GM19372 (cell line): ENCODE measurements around the gene ADAMTS16.
"Not testable (repeated sequence)": the region's sequence is repeated elsewhere in the genome, so short reads cannot be mapped to it uniquely, and the experiment has no call there.

ENCODE experiments used
- ATAC-seq: cut with Tn5 transposase; IDR thresholded peaks from one replicate; pipeline ENCODE4 v1.9.1; 2021; ENCODE audit warnings: mild to moderate bottlenecking, low read depth, moderate library complexity; ENCODE audit not compliant: unreplicated experiment

Gene ADAMTS16, protein sequence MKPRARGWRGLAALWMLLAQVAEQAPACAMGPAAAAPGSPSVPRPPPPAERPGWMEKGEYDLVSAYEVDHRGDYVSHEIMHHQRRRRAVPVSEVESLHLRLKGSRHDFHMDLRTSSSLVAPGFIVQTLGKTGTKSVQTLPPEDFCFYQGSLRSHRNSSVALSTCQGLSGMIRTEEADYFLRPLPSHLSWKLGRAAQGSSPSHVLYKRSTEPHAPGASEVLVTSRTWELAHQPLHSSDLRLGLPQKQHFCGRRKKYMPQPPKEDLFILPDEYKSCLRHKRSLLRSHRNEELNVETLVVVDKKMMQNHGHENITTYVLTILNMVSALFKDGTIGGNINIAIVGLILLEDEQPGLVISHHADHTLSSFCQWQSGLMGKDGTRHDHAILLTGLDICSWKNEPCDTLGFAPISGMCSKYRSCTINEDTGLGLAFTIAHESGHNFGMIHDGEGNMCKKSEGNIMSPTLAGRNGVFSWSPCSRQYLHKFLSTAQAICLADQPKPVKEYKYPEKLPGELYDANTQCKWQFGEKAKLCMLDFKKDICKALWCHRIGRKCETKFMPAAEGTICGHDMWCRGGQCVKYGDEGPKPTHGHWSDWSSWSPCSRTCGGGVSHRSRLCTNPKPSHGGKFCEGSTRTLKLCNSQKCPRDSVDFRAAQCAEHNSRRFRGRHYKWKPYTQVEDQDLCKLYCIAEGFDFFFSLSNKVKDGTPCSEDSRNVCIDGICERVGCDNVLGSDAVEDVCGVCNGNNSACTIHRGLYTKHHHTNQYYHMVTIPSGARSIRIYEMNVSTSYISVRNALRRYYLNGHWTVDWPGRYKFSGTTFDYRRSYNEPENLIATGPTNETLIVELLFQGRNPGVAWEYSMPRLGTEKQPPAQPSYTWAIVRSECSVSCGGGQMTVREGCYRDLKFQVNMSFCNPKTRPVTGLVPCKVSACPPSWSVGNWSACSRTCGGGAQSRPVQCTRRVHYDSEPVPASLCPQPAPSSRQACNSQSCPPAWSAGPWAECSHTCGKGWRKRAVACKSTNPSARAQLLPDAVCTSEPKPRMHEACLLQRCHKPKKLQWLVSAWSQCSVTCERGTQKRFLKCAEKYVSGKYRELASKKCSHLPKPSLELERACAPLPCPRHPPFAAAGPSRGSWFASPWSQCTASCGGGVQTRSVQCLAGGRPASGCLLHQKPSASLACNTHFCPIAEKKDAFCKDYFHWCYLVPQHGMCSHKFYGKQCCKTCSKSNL

DNA sequence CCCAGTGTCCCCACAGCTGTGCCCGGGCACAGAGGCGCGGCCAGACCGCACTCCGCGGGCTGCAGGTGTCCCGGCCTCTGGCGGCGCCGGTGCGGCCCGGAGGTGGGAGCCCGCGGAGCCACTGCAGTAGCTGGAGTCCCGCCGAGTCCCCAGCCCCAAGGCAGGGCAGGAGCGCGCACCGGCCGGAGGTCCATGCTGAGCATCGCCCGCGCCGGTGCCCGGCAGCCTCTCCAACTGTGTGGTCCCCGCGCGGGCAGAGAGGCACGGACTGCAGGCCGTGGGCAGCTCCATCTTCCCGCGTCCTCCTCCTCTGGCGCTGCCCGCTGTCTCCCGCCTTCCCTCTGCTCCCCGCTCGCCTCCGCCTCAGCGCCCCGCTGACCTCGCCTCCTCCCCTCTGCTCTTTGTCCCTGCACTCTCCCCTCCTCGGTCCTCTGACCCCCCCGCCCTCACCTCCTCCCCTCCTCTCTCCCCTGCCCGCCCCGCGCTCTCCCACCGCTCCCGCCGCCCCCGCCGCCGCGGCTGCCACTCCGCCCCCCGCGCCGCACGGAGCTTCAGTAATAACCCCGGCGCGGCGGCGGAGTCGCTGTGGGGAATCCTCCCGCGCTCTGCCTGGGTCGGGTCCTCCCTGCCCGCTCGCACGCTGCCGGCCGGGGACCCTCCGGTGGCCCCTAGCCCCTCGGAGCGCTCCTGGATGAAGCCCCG lies at the start of gene ADAMTS16:
Gene ADAMTS16 (plus strand): TSS at position 554 of the 702 bp plus-strand sequence. CDS start 138 bp downstream, at position 692.
- no peak for ATAC-seq

DNA sequence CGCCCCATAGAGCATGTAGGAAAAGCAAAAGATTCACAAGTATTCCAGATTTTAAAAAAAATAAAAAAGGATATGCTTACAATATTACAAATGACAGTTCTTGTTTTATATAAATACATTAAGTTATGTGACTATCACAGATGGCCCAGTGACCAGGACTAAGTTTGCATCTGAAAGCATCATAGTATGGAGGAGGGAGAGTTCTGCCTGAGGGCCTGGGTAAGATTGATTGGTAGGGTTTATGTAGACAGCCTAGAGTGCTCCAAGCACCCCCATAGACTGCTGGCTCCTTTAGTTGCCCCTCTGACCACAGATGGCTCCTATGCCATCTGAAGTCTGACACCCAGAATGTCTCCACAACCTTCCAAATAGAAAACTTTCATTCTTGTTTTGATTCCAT lies 48.0 kb upstream of the ADAMTS16 start:
- no peak for ATAC-seq

DNA sequence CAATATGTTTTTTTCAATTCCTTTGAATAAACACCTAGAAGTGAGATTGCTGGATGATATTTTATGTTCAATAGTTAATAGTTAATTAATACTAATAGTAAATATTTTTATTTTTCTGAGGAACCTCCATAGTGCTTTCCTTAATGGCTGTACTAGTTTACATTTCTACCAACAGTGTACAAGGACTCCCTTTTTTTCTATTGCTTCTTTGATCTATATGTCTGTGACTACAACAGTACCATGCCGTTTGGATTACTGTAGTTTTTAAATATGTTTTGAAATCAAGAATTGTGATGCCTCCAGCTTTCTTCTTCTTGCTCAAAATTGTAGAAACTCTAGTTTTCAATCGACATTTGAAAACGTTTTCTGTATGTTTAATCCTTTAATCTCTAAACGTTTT lies 39.5 kb upstream of the ADAMTS16 start:
- no peak for ATAC-seq

DNA sequence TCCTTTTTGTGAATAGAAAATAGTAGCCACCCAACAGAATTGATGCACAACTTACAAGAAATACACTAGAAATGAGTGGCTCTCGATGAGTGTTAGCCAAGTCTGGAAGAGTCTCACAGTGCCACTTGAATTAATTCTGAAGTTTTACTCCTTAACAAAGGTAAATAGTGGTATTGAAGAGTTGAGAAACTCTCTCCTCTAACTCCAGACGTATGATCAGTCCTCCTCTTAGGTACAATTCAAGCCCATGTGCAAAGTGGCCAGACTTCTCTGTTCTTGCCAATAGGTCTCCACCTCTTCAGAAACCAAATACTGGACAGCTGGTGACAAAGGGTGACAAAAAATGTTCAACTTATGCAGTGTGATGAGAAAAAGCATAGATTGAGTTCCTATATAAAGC lies 38.5 kb upstream of the ADAMTS16 start:
- ATAC-seq, result no peak

DNA sequence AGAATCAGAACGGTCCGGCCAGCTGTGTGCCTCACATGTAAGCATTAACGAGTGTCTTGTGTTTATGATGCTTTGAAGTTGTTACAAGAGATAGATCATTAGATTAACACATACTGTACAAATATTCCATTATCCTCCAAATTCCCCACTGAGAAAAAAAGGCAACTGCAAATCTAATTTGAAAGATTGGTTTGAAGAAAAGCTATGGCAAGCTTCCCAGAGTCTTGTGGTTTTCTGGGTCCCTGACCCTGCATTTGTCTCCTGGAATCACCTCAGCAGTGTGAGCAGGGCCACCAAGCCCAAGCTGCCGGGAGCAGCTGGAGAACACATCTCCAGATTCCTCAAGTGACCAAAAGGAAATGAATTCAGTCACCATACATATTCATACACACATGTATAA lies 36.9 kb upstream of the ADAMTS16 start:
- no peak for ATAC-seq

DNA sequence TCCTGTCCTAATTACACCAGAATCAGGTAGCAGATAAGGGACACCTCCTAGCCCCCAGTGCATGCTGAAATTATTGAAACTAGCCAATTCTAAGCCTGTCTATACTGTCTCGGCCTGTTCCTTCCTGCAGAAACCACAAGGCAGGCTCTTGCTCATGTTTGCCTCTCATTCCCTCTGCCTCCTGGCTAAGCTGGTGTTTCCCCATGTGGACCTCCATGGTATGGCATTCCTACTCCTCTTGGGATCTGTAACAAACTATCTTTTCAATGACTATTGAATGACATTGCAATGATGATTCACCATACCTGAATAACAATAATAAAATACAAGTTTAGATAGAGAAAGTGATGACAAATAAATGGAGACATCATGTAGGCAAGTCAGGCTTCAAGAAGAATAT lies 35.6 kb upstream of the ADAMTS16 start:
- no peak for ATAC-seq

DNA sequence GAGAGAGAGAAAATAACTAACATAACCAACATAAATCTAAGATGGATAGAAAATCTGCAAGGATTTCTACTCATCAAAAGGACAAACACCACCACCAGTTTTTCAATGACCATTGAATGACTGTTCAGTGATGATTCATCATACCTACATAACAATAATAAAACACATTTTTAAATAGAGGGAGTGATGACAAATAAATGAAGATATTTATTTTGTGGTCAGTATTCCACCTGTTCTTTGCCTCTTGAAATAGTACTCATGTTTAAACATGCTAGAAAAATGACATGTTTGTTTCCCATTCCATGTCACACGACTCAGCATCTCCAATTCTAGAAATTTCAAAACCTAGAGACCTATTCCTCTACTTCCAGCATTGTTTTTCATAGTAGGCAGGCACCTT lies 34.6 kb upstream of the ADAMTS16 start:
- no peak for ATAC-seq

DNA sequence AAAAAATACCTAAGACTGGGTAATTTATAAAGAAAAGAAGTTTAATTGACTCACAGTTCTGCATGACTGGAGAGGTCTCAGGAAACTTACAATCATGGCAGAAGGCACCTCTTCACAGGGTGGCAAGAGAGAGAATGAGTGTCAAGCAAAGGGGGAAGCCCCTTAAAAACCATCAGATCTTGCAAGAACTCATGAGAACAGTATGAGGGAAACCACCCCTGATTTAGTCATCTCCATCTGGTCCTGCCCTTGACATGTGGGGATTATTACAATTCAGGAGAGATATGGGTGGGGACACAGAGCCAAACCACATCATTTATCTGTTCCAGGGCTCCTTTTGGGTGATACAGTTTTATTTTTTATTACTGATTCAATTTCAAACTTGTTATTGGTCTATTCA lies 23.2 kb upstream of the ADAMTS16 start:
- ATAC-seq, result no peak

DNA sequence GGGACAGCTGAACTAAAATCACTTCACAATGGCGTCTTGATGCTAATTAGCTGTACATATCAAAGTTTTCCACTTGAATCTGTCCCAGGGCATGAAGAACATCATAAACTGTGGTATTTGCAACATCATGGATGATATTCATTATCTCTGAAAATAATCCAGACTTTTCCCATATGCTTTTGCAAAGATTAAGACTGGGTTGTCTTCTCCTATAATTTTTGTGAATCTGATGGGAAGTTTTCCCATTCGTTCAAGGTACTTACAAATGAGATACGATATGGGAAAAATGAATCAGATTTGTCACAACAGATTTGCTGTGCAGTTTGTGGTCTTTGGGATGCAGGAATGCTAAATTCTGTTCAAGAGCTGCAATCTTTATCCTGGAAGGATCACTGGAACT lies 17.4 kb upstream of the ADAMTS16 start:
- ATAC-seq, result no peak

DNA sequence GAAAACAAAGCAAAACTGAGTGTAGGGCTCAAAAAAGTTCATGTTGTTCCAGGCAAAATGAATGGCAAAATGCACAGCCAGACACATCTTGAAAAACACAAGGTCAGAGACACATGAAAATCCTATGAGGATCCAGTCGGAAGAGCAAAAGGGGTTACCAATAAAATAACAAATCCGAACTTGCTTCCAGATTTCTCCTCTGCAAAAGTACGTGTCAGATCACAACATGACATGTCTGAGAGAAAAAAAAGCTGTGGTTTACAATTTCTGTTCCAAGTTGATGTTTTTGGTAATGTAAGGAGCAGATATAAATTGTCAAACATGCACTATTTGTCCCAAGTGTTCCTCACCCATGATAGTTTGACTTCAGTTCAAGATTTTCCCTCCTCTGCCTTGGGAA lies 15.9 kb upstream of the ADAMTS16 start:
- ATAC-seq, result no peak

DNA sequence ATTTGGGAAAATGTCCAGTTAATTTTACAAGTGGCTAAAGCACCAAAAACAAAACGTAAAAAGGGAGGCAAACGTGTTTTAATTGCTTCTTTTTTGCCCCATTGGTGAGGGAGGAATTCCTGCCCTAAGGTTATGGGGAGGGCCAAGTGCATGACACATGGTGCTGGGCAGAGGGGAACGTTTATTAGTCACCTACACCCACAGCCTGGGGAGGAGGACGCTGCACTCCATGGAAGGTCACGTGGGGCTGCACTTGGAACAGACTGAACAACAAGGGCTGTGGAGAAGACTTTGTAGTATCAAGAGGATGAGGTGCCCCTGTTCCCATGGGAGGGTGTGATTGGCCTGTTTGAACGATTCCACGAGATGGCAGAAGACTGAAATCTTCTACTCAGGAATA lies 13.7 kb upstream of the ADAMTS16 start:
- ATAC-seq, result no peak

DNA sequence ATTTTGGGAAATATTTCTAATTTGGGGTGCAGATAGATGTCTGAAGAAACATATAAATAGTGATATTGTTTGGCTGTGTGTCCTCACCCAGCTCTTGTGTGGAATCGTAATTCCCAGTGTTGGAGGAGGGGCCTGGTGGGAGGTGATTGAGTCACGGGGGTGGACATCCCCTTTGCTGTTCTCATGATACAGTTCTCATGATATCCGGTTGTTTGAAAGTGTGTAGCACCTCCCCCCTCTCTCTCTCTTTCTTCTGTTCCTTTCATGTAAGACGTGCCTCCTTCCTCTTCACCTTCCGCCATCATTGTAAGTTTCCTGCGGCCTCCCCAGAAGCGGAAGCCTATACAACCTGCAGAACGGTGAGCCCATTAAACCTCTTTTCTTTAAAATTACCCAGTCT lies 11.4 kb upstream of the ADAMTS16 start:
- ATAC-seq, result no peak

DNA sequence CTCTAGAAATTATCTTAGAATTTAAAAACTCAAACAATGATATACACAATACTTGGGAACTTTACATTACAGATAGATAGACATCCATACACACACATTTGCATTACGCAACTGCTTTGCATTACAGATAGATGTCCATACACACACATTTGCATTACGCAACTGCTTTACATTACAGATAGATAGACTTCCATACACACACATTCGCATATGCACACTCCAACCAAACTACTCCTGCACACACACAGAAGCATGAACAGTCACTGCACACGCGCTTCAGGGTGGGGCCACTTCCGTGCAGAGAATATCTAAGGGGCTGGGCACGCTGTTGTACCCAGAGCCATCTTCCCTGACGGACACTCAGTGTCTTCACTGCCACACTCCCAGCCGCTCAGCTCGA lies 7.9 kb upstream of the ADAMTS16 start:
- ATAC-seq, result no peak

DNA sequence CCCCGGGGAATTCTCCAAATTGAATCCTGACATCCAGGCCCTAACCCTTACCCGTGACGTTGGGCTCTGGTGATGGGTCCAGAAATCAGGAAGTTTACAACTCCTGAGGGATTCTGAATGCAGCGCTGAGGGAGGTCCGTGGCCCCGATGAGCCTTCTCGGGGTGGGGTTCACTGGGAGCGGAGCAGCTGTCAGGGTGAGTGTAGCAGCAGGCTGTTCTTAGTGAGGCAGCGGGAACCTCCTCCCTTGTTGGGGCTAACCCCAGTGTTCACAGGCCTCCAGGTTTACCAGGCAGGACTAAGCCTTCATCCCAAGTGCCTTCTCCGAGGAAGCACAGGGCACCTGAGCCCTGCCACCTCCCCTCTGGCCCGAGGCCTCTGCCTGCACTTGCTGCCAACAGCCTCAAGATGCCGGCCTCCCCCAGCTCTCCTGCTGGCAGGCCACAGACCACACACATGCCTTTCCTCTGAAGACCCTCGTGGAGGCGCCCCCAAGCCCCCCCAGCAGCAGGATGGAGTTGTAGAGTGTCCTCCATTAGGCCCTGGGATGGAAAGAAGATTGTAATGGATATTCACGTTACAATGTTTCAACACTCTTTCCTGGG lies 7.3 kb upstream of the ADAMTS16 start:
- ATAC-seq, result no peak

DNA sequence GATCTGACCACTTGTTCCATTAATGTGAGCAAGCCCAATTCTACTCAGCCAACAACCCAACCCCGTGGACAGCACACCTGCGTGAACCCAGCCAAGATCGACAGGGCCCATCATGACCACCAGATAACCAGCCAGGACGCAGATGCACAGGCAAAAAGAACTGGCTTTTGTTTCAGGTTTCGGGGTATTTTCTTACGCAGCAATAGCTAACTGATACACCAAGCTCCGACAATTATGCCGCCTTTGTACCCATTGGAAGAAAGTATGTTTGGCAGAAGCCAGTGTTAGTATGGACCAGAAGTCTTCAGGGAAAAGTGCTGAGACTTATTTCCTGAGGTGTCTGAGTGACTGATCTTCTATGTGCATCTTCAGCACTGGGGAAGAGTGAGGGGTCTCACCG lies 6.0 kb upstream of the ADAMTS16 start:
- ATAC-seq, result no peak

DNA sequence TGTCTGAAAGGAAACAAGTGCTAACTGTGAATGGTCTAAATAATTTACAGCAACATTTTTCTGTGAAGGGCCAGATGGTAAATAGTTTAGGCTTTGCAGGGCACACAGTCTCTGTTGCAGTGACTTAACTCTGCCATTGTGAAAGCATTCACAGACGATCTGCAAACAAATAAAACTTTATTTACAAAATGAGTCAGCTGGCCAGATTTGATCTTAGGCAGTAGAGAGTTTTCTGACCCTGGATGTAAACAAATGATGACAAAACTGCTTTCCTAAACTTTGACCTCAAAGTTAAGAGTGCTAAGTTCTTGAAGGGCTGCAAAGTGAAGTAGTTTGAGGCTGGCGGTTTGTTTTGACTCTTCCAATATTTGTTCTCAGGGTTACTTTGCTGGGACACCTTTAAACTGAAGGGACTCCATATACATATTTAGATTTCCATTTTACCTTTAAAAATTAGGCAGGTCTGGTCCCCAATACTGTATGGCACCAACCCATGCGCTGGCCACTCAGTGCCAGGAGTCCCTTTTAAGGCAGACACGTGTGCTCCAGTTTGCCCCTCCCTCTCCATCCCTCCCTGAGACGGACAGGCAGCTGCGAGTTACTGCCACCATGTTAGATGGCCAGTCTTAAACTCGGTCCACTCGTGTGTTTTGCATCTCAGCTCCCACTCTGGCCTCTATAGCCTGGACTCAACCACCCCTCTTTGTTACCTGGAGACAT lies 4.0 kb upstream of the ADAMTS16 start:
- ATAC-seq, result no peak

DNA sequence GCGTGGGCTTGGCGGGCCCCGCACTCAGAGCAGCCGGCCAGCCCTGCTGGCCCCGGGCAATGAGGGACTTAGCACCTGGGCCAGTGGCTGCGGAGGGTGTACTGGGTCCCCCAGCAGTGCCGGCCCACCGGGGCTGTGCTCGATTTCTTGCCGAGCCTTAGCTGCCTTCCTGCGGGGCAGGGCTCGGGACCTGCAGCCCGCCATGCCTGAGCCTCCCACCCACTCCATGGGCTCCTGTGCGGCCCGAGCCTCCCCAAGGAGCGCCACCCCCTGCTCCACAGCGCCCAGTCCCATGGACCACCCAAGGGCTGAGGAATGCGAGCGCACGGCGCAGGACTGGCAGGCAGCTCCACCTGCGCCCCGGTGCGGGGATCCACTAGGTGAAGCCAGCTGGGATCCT lies 2.3 kb upstream of the ADAMTS16 start:
- not testable (repeated sequence) for ATAC-seq

DNA sequence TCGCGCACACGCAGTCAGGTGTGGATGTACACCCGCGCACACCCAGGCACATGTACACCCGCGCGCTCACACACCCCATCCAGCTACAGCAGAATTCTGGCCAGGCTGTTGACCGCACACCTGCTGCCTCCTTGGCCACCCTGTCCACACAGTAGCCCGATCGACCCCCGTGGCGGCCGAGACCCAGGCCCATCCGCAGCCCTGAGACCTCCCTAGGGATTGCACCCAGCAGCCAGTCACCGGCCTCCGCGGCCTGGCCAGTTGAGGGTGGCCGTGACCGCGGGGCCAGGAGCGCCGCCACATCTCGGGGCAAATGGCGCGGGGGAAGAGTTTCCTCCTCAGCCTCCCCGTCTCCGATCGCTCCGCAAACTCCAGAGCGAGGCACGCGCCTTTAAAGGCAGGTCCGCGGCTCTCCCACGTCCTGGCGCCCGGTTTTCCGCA lies 774 bp upstream of the ADAMTS16 start:
- no peak for ATAC-seq
